ENCODE results near the gene SLC12A7. TPM values are rescaled to one million over a fixed set of nuclear protein-coding genes. Genes with fewer than 3 reads are reported as not detected.
A peak's percentile ranks its signal among the peaks of the same experiment; 100 is the strongest.
"Not testable (repeated sequence)": the region's sequence is repeated elsewhere in the genome, so short reads cannot be mapped to it uniquely, and the experiment has no call there.

Gene SLC12A7
- total and polyA plus RNA-seq, 2 donors = 12.2 to 23.5 TPM

- WGBS = 98% methylated on average over 13 of the region's 13 CpGs
- no peak for DNase-seq (ENCODE audit: low read depth in 6 of 9, low spot score in 9 of 9)
- no peak overlapping the region for H3K4me3 ChIP-seq (ENCODE audit: low read length in 2 of 2)
- H3K36me3 ChIP-seq (ENCODE audit: control insufficient read depth in 2 of 2, insufficient read depth in 2 of 2, low read length in 1 of 2) = no peaks in the 10 kb centered on the region
- H3K27me3 ChIP-seq (ENCODE audit: control insufficient read depth in 2 of 2, insufficient read depth in 1 of 2, low read length in 1 of 2) = peaks cover 12 to 75% of the 10 kb centered on the region in 2 donors
- H3K27ac ChIP-seq (ENCODE audit: low read depth in 1 of 2, low read length in 1 of 2) = no peak overlapping the region
- H3K4me1 ChIP-seq (ENCODE audit: control insufficient read depth in 2 of 2, insufficient read depth in 2 of 2, low read length in 2 of 2) = peaks cover 14 to 58% of the 10 kb centered on the region in 2 donors
- H3K9me3 ChIP-seq (ENCODE audit: control insufficient read depth in 2 of 2, insufficient read depth in 1 of 2, low read length in 1 of 2) = peaks cover 1 to 3% of the 10 kb centered on the region in 2 donors
These were observed 105.8 kb downstream of the SLC12A7 start for GRCh38 chr5:1005904-1006655.

- no peaks in the 10 kb centered on the region for H3K36me3 ChIP-seq (ENCODE audit: control insufficient read depth in 2 of 2, insufficient read depth in 2 of 2, low read length in 1 of 2)
- no peak overlapping the region for H3K27ac ChIP-seq (ENCODE audit: low read depth in 1 of 2, low read length in 1 of 2)
- peaks cover 1 to 3% of the 10 kb centered on the region in 2 donors for H3K9me3 ChIP-seq (ENCODE audit: control insufficient read depth in 2 of 2, insufficient read depth in 1 of 2, low read length in 1 of 2)
- DNase-seq (ENCODE audit: low read depth in 6 of 9, low spot score in 9 of 9) = no peak
- H3K4me1 ChIP-seq (ENCODE audit: control insufficient read depth in 2 of 2, insufficient read depth in 2 of 2, low read length in 2 of 2) = peaks cover 14 to 50% of the 10 kb centered on the region in 2 donors
- peaks cover 12 to 69% of the 10 kb centered on the region in 2 donors for H3K27me3 ChIP-seq (ENCODE audit: control insufficient read depth in 2 of 2, insufficient read depth in 1 of 2, low read length in 1 of 2)
- peak overlapping the region in 1 of 2 donors; percentile 50 for H3K4me3 ChIP-seq (ENCODE audit: low read length in 2 of 2)
- WGBS = 46% methylated on average over 47 of the region's 47 CpGs
These were observed 106.5 kb downstream of the SLC12A7 start for GRCh38 chr5:1005249-1005851.

- Histone ChIP-seq H3K36me3 (ENCODE audit: control insufficient read depth in 2 of 2, insufficient read depth in 2 of 2, low read length in 1 of 2) (no peaks in the 10 kb centered on the region), H3K27ac (ENCODE audit: low read depth in 1 of 2, low read length in 1 of 2) (no peak overlapping the region), H3K4me1 (ENCODE audit: control insufficient read depth in 2 of 2, insufficient read depth in 2 of 2, low read length in 2 of 2) (peaks cover 10 to 43% of the 10 kb centered on the region in 2 donors), H3K9me3 (ENCODE audit: control insufficient read depth in 2 of 2, insufficient read depth in 1 of 2, low read length in 1 of 2) (peaks cover 1 to 3% of the 10 kb centered on the region in 2 donors), H3K27me3 (ENCODE audit: control insufficient read depth in 2 of 2, insufficient read depth in 1 of 2, low read length in 1 of 2) (peaks cover 12 to 62% of the 10 kb centered on the region in 2 donors), H3K4me3 (ENCODE audit: low read length in 2 of 2) (peak overlapping the region; percentile 33 to 50)
- DNase-seq (ENCODE audit: low read depth in 6 of 9, low spot score in 9 of 9) = peak in 6 of 9 donors; percentile 48 to 84 (median 70)
- 4% methylated on average over 88 of the region's 88 CpGs for WGBS
These were observed 107.2 kb downstream of the SLC12A7 start for GRCh38 chr5:1004461-1005248.

DNA sequence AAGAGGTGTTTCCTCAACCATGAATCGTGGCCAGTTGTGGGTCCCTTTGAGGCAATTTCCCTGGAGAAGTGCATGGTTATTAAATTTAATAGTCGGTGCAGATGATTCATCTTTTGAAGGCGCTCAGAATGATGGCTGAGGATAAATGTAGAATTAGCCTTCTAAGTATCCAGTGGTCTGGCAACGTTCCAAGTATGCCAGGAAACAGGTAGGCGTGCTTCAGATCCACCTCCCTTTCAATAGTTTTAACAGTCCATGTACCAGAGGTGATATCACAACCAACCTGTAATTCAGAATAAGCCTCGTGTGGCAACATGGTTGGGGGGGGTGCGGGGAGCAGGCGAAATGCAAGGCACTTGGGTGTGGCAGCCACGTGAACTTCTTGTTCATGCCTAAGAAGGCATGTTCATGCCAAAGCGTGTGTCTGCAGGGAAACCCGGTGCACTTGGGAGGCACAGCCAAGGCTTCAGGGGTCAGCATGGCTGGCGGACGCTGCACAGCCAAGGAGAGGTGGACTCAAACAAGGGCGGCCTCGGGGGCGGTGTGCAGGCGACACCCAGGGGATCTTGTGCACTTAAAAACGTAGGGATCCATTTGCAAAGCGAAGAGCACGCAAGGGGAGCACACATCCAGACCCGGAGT lies 108.4 kb downstream of the SLC12A7 start:
- H3K36me3 ChIP-seq (ENCODE audit: control insufficient read depth in 2 of 2, insufficient read depth in 2 of 2, low read length in 1 of 2) = no peaks in the 10 kb centered on the region
- peaks cover 1 to 3% of the 10 kb centered on the region in 2 donors for H3K9me3 ChIP-seq (ENCODE audit: control insufficient read depth in 2 of 2, insufficient read depth in 1 of 2, low read length in 1 of 2)
- H3K27me3 ChIP-seq (ENCODE audit: control insufficient read depth in 2 of 2, insufficient read depth in 1 of 2, low read length in 1 of 2) = peaks cover 12 to 56% of the 10 kb centered on the region in 2 donors
- H3K27ac ChIP-seq (ENCODE audit: low read depth in 1 of 2, low read length in 1 of 2) = no peak overlapping the region
- 74% methylated on average over 21 of the region's 21 CpGs for WGBS
- no peak overlapping the region for H3K4me3 ChIP-seq (ENCODE audit: low read length in 2 of 2)
- peaks cover 4 to 41% of the 10 kb centered on the region in 2 donors for H3K4me1 ChIP-seq (ENCODE audit: control insufficient read depth in 2 of 2, insufficient read depth in 2 of 2, low read length in 2 of 2)
- no peak for DNase-seq (ENCODE audit: low read depth in 6 of 9, low spot score in 9 of 9)

DNA sequence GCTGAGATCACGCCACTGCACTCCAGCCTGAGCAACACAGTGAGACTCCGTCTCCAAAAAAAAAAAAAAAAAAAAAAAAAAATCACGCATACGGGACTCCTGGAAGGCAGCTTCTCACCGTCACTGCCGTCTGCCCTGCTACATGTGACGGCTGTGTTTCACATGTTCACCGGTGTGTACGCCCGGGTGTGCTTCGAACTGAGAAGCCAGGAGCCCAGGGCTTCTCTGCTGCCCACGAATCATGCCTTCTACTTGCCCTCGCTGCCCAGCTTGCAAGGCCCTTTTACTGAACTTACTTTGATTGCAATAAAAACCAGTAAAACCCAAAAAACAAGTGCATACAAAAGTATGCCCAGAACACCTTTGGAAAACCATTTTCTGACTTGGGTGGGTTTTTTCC lies 109.0 kb downstream of the SLC12A7 start:
- Histone ChIP-seq H3K36me3 (ENCODE audit: control insufficient read depth in 2 of 2, insufficient read depth in 2 of 2, low read length in 1 of 2) (no peaks in the 10 kb centered on the region), H3K27me3 (ENCODE audit: control insufficient read depth in 2 of 2, insufficient read depth in 1 of 2, low read length in 1 of 2) (peaks cover 12 to 50% of the 10 kb centered on the region in 2 donors), H3K4me1 (ENCODE audit: control insufficient read depth in 2 of 2, insufficient read depth in 2 of 2, low read length in 2 of 2) (peaks cover 4 to 36% of the 10 kb centered on the region in 2 donors), H3K4me3 (ENCODE audit: low read length in 2 of 2) (no peak overlapping the region), H3K9me3 (ENCODE audit: control insufficient read depth in 2 of 2, insufficient read depth in 1 of 2, low read length in 1 of 2) (peaks cover 1 to 3% of the 10 kb centered on the region in 2 donors), H3K27ac (ENCODE audit: low read depth in 1 of 2, low read length in 1 of 2) (no peak overlapping the region)
- DNase-seq (ENCODE audit: low read depth in 6 of 9, low spot score in 9 of 9) = no peak
- WGBS = 97% methylated on average over 13 of the region's 13 CpGs

DNA sequence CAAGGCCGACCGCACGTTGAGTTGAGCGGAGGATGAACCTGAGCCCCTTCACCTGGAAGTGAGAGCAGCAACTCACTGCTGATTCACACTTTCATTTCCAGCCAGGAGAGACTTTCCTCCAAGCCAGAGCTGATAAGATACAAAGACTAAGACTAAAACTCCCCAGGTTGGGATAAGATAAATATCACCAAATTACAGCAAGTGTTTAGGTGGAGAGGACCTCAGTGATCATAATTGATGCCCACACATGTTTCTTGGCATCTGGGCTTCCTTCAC lies 109.7 kb downstream of the SLC12A7 start:
- Histone ChIP-seq H3K4me3 (ENCODE audit: low read length in 2 of 2) (no peak overlapping the region), H3K9me3 (ENCODE audit: control insufficient read depth in 2 of 2, insufficient read depth in 1 of 2, low read length in 1 of 2) (peaks cover 1 to 3% of the 10 kb centered on the region in 2 donors), H3K4me1 (ENCODE audit: control insufficient read depth in 2 of 2, insufficient read depth in 2 of 2, low read length in 2 of 2) (peaks cover 7 to 36% of the 10 kb centered on the region in 2 donors), H3K36me3 (ENCODE audit: control insufficient read depth in 2 of 2, insufficient read depth in 2 of 2, low read length in 1 of 2) (no peaks in the 10 kb centered on the region), H3K27me3 (ENCODE audit: control insufficient read depth in 2 of 2, insufficient read depth in 1 of 2, low read length in 1 of 2) (peaks cover 12 to 44% of the 10 kb centered on the region in 2 donors), H3K27ac (ENCODE audit: low read depth in 1 of 2, low read length in 1 of 2) (no peak overlapping the region)
- DNase-seq (ENCODE audit: low read depth in 6 of 9, low spot score in 9 of 9) = no peak
- 86% methylated on average over 4 of the region's 4 CpGs for WGBS

- Histone ChIP-seq H3K27me3 (ENCODE audit: control insufficient read depth in 2 of 2, insufficient read depth in 1 of 2, low read length in 1 of 2) (peaks cover 12 to 38% of the 10 kb centered on the region in 2 donors), H3K27ac (ENCODE audit: low read depth in 1 of 2, low read length in 1 of 2) (no peak overlapping the region), H3K9me3 (ENCODE audit: control insufficient read depth in 2 of 2, insufficient read depth in 1 of 2, low read length in 1 of 2) (peaks cover 1 to 3% of the 10 kb centered on the region in 2 donors), H3K4me3 (ENCODE audit: low read length in 2 of 2) (no peak overlapping the region), H3K4me1 (ENCODE audit: control insufficient read depth in 2 of 2, insufficient read depth in 2 of 2, low read length in 2 of 2) (peaks cover 9 to 36% of the 10 kb centered on the region in 2 donors), H3K36me3 (ENCODE audit: control insufficient read depth in 2 of 2, insufficient read depth in 2 of 2, low read length in 1 of 2) (no peaks in the 10 kb centered on the region)
- DNase-seq (ENCODE audit: low read depth in 6 of 9, low spot score in 9 of 9) = no peak
- WGBS = 79% methylated on average over 19 of the region's 19 CpGs
These were observed 110.2 kb downstream of the SLC12A7 start for GRCh38 chr5:1001406-1002270.

DNA sequence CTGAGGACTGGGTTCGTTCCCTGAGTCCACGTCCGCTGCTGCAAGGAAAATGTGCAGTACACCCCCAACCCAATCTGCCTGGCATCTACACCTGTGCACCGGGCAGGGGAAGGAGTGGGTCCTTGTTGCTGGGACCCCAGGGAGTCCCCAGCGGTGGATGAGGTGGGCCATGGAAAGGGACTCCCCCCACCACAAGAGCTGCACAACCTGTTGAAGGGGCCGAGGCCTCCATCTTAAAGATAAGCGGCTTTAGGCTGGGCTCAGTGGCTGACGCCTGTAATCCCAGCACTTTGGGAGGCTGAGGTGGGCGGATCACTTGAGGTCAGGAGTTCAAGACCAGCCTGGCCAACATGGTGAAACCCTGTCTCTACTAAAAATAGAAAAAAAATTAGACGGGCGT lies 111.0 kb downstream of the SLC12A7 start:
- Histone ChIP-seq H3K4me1 (ENCODE audit: control insufficient read depth in 2 of 2, insufficient read depth in 2 of 2, low read length in 2 of 2) (peaks cover 9 to 41% of the 10 kb centered on the region in 2 donors), H3K27me3 (ENCODE audit: control insufficient read depth in 2 of 2, insufficient read depth in 1 of 2, low read length in 1 of 2) (peaks cover 12 to 30% of the 10 kb centered on the region in 2 donors)
- not testable (repeated sequence) for H3K4me3 ChIP-seq (ENCODE audit: low read length in 2 of 2); DNase-seq (ENCODE audit: low read depth in 6 of 9, low spot score in 9 of 9); H3K27ac ChIP-seq (ENCODE audit: low read depth in 1 of 2, low read length in 1 of 2); H3K36me3 ChIP-seq (ENCODE audit: control insufficient read depth in 2 of 2, insufficient read depth in 2 of 2, low read length in 1 of 2); H3K9me3 ChIP-seq (ENCODE audit: control insufficient read depth in 2 of 2, insufficient read depth in 1 of 2, low read length in 1 of 2)
- WGBS = 97% methylated on average over 11 of the region's 11 CpGs
